Stimulated activated CD4-positive, alpha-beta T cell treated with anti-CD3 and anti-CD28 coated beads, Interleukin-4, amount 100 ng/mL, for 24 hours (primary cell): ENCODE results near the gene SUPT3H.
A peak's percentile ranks its signal among the peaks of the same experiment; 100 is the strongest.
"Not testable (repeated sequence)": the region's sequence is repeated elsewhere in the genome, so short reads cannot be mapped to it uniquely, and the experiment has no call there.

ENCODE experiments used
- DNase-seq: peaks from one replicate; pipeline ENCODE4 v3.0.0-alpha.2; 2020

The SUPT3H gene

DNA sequence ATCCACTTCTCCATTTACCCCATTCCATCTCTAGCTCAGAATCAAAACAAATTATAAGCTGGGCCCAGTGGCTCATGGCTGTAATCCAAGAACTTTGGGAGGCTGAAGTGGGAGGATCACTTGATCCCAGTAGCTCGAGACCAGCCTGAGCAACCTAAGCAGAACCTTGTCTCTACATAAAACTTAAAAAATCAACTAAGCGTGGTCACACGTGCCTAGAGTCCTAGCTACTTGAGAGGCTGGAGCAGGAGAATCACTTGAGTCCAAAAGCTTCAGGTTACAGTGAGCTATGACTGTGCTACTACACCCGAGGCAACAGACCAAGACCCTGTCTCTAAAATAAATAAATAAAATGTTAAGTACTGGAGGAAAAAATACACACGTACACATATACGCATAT lies 124.3 kb downstream of the SUPT3H start:
- no peak for DNase-seq

DNA sequence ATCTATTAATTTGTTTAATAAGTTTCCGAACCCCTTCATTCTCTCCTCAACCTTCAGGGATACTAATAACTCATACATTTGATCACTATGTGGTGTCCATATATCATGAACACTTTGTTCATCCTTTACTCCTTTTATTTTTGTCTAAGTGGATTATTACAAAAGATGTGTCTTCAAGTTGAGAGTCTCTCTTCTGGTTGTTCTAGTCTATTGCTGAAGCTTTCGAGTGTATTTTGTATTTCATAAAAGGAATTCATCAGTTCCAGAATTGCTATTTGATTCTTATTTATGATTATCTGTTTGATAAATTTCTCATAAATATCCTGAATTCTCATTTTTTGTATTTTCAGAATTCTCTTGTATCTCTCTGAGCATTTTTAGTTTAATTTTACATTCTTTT lies 146.1 kb downstream of the SUPT3H start:
- no peak for DNase-seq

DNA sequence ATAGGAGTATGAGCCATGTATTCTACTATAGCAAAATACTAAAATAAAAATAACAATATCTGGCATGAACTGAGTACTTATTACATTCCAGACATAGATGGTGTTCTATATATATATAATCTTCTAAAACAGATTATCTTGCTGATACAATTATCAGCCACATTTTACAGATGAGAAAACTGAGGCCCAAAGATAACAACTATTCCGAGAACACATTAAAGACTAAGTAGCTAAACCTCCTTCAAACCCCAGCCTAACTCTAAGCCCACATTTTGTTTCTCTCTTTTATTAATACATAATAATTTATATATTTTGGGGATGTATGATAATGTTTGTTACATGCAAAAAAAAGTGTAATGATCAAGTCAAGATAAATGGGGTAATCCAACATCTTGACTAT lies 148.3 kb downstream of the SUPT3H start:
- DNase-seq: no peak

DNA sequence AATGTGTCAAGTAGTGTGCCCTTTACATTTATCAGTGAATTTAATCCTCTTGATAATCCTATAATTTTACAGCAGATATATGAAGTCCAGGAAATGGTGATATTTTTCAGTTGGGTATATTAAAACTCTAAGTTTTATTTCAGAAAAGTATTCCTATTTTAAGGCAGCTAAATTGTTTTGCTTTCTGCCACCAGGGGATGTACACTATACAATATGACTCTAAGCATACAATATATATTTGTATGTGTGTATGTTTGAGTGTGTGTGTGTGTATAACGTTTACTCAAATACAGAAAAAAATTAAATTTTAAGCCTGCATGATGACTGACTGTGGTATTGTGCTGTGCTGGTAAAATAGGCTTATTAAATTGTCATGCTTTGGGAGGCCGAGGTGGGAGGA lies 151.7 kb downstream of the SUPT3H start:
- DNase-seq: no peak

DNA sequence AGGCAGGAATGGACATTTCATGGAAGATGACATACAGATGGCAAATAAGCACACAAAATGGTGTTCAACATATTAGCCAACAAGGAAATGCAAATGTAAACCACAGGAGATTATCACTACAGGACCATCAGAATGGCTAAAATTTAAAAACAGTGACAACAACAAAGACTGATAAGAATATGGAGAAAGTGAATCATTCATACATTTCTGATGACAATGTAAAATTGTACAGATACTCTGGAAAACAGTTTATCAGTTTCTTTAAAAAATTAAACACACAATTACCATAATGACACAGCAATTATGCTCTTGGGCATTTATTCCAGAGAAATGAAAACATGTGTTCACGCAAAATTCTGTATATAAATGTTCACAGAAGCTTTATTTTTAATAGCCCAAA lies 155.4 kb downstream of the SUPT3H start:
- no peak for DNase-seq

DNA sequence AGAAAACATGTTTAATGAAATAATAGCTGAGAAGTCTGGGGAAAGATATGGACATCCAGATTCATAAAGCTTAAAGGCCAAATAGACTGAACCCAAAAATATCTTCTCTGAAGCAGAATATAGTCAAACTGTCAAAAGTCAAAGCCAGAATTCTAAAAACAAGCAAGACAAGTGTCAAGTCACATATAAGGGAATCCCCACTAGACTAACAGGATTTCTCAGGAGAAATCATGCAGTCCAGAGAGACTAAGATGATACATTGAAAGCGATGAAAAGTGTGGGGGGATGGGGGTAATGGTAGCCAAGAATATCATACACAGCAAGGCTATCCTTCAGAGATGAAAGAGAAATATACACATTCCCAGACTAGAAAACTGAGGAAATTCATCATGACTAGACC lies 162.0 kb downstream of the SUPT3H start:
- no peak for DNase-seq

DNA sequence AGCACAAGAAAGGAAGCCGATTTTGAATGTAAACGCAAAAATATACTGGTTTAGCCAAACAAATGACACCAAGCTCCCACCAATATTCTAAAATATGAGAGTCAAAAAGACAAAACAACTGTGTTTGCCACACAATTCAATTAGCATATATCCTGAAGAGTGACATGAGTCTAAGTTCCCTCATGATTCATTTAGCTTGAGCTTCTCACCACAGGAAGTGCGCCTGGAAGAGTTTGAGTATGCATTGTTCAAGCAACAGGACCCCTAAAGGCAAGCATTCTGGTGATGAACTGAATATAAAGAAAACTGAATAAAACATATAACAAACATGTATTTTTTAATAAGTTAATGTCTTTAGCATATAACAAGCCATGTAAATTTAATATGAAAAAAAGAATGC lies 164.8 kb downstream of the SUPT3H start:
- no peak for DNase-seq

DNA sequence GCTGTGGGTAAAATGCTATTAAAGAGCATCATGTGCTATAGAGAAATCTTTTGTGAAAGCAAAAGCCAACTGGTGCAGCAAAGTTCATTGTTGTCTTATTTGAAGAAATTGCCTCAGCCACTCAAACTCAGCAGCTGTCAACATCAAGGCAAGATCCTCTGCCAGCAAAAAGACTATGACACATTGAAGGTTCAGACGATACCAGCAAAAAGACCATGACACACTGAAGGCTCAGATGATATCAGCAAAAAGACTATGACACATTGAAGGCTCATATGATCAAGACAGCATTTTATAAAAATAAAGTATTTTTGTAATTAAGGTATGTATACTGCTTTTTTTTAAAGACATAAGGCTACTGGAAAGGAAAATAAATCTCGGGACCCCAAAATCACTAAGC lies 168.0 kb downstream of the SUPT3H start:
- DNase-seq: no peak

DNA sequence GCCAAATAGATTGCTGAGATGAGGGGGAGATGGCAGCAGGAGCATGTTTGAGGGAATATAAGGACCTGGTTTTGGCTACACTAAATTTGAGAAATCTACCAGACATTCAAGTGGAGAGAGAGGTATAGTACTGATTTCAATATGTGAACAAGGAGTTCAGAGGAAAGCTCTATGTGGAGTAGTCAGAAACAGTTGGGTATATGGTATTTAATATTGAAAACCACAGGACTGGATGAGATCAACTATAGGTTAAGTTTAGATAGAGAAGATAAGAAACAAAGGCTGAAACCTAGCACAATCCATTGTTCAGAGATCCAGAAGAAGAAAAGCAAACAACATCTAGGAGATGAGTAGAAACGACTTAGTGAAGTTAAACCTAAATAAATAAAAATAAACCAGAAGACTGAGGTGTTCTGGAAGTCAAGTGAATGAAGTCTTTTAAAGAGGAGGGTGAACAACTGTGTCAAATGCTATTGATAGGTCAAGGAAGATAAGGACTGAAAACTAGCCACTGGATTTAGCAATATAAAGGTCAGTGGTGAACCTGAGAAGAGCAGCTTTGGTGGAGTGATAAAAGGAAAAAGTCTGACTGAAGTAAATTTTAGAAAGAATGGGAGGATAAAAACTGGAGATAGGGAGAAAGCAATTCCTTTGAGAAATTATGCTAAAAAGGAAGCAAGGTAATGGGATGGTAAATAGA lies 170.8 kb downstream of the SUPT3H start:
- DNase-seq: no peak

DNA sequence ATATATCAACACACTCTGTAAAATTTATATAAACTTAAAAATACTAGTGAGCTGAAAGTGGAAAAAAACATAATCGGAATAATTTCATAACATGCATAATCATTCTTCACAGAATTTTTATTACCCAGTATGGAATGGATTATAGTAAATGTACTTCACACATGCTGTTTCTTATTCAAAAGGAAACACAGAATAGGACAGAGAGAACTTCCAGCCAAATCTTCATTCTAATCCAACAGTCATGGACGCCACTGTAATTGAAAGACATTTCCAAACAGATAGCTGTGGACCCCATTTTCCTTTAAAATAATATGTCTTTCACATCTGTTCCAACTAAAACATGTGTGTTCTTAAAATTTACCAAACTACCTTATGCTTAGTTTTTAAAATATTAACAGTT lies 176.2 kb downstream of the SUPT3H start:
- no peak for DNase-seq

DNA sequence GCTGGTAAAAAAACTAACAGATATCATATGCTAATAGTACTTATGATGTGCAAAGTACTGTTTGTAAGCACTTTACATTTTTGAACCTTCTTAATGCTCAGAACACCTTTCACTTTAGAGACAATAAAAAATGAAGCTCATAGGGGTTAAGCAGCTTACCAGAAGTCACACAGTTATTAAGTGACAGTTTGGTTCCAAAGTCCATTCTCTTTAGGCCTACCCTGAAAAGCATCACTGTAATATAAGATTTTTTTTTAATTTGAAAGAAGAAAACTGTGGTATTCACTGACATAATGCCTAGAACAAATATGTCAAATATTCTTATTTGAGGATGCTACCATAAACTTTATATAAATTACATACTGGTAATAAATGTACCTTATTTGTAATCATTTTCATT lies 177.2 kb downstream of the SUPT3H start:
- no peak for DNase-seq

DNA sequence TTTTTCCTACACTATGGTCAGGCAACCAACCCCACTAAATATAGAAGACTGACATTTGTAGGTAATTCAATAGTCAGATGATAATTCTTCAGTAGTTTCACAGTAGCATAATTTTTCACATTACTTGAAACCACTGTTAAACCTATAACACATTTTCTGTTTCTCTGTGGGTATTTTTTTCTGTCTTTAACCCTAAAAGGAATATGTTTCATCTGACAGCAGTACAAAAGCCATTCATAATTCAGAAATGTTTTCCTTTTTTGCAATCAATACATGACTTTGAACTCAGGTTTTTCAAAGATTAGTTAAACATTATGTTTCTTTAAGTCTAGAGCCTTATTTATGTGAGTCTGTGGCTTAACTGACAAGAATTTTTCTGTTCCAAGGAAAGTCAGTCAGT lies 178.2 kb downstream of the SUPT3H start:
- DNase-seq: no peak

DNA sequence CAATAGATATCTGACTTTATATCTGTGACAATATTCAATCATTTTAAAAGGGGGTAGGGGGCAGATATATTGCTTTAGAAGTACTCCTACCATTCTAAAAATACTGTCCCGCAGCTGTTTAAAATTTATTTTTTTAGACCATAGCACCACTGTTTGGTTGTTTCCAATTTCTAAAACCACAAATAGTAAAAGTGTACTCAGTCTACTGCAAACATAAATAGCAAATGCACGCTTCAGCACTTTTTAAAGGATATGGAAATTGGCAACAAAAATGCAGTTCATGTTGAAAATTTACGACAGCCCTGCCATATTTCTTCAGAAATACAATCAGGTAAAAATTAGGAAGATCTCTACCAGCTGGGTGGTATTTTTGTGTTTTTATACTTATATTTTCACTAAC lies 181.6 kb downstream of the SUPT3H start:
- no peak for DNase-seq

DNA sequence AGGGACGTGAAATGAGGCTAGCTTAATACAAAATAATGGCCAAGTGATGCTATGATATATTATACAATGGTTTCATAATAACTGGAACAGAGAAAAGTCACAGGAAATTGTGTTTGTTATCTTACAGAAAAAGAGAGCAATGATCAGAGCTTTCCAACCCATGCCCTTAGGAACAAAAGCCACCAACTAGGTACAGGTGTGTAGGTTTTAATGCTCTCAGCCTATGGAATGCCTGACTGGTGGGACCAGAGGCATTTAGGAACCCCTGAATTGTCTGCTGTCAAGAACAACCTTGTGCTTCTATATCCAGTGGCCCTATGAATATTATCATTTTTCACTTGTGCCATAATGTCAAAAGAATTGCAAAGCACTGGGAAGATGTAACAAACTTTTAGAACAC lies 182.6 kb downstream of the SUPT3H start:
- no peak for DNase-seq

DNA sequence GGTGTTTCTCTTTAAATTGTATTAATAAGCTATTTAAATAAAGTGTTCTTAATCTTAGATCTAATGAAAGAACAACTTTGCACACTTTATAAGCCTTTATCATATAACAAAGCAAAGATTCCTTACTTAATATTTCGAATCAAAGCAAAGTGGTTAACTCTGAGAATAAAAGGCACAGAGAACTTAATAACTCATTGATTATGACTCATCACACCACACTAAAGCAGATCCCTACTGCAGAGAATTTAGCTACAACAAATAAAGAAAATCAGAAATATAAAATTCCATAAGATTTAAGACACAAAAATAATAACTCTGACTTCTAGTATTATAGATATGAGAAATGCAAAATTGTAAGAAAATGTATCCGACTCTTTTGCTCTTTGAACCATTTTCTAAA lies 185.2 kb downstream of the SUPT3H start:
- DNase-seq: no peak

DNA sequence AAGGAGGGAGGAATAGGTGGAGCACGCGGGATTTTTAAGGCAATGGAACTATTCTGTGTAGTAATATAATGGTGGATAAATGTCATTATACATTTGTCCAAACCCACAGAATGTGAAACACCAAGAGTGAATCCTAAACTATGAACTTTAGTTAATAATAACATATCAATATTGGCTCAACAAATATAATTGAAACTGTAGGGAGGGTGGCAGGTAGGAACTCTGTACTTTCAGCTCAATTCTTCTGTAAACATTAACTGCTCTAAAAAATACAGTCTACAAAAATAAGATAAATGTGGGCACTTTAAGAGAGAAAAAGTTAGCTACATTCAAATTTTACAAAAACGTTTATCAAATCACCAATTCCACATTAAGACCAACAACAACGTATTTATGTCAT lies 186.3 kb downstream of the SUPT3H start:
- DNase-seq: no peak

DNA sequence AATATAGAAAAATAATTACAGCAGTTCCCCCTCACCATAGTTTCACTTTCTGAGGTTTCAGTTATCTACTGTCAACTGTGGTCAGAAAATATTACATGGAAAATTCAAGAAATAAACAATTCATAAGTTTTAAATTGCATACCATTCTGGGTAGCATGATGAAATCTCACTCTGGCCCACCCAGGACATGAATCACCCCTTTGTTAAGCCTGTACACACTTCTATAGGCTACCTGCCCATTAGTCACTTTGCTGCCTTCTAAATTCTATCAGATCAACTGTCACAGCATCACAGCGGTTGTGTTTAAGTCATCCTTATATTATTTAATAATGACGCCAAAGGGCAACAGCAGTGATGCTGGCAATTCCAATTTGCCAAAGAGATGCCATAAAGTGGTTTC lies 189.9 kb downstream of the SUPT3H start:
- peak; percentile 33 for DNase-seq

DNA sequence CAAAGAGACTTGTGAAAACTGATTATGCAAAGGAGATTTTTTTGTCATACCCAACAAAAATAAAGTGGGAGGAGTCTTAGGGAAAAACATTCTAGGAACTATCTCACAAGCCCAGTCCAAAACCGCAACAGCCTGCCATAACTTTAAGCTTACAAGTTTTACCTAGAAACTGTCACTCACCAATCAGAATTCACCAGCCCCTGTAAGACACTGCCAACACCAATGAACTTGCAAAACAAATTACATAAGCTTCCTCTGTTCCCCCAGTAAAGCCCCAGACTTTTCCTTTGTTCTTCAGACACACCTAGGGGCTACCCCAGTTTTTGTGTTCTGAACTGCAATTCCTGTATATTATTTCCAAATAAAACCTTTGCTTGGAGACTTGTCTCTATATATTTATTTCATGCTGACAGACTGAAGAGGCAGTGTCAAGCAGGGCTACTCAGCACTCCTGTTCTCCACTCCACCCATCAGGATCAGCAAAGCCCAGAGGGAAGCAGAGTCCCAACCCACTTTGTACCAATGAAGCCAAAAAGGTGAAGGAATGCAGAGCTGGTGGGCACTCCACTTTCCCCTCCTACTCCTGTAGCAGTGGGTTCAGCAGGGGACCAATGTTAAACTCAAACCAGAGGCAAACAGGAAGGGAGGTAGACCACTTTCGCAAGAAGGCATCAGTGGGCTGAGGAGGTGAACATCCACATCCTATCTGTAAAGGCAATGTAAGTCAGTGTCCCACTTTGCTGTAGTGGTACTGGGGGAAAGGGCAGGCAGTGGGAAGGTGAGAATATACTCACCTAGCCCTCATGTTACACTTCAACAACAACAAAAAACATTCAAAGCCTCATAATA lies 192.1 kb downstream of the SUPT3H start:
- no peak for DNase-seq

DNA sequence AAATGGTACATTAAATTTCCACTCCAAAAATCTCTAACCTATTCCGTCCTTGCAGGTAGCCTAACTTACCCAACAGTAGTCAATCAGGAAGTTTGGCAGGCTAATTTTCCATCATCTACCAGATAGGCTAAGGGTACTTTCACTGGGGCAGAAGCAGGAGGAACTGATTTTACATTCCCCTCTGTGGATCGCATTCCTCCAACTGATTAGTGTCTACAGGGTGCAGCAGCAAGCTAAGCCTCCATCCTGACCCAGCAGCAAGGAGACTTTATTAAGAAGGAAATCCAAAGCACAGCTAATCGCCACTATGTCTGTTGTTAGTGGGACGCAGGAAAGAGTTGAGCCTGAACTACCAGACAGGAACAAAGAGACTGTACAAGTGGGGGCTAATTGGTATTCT lies 192.8 kb downstream of the SUPT3H start:
- DNase-seq: no peak

DNA sequence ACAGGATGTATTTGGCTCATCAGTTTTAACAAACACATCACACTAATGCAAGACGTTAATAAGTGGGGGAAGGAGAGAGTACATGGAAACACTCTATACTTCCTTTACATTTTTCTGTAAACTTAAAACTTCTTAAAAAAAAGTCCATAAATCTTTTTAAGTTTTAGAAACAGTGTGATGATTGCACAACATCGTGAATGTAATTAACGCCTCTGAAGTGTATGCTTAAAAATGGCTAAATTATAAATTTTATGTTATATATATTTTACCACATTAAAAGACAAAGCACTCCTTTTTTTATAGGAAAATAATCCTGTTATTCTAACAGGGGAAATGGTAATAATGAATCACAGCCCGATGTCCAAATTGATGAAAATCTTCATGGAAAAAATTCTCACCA lies 193.7 kb downstream of the SUPT3H start:
- no peak for DNase-seq

DNA sequence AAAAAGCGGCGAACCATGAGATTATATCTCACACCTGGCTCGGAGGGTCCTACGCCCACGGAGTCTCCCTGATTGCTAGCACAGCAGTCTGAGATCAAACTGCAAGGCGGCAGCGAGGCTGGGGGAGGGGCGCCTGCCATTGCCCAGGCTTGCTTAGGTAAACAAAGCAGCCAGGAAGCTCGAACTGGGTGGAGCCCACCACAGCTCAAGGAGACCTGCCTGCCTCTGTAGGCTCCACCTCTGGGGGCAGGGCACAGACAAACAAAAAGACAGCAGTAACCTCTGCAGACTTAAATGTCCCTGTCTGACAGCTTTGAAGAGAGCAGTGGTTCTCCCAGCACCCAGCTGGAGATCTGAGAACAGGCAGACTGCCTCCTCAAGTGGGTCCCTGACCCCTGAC lies 201.4 kb downstream of the SUPT3H start:
- DNase-seq: not testable (repeated sequence)

DNA sequence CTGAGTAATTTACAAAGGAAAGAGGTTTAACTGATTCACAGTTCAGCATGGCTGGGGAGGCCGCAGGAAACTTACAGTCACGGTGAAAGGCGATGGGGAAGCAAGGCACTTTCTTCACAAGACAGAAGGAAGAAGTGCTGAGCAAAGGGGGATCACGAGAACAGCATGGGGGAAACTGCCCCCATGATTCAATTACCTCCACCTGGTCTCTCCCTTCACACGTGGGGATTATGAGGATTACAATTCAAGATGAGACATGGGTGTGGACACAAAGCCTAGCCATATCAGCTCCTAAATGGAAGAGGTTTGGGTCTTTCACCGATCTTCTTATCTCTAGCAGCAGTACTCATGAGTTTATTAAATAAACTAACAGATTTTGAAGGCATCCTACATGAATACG lies 202.5 kb downstream of the SUPT3H start:
- no peak for DNase-seq

DNA sequence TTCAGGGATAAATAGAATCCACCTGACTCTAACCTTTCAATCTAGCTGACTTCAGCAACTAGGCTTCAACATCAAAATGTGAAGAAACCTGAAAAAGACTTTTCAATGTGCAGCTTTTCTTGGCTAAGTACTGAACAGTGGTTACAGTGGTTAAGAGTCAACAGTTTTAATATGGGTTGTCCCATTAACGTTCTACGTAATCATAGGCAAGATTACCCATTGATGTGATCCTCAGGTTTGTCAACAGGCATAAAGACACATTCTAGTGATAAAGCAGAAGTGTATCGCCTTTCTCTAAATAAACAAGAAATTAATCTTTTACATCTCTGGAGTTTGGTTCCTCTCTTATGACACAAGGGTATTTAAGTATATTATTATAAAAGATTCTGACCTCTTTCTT lies 203.7 kb downstream of the SUPT3H start:
- DNase-seq: no peak

DNA sequence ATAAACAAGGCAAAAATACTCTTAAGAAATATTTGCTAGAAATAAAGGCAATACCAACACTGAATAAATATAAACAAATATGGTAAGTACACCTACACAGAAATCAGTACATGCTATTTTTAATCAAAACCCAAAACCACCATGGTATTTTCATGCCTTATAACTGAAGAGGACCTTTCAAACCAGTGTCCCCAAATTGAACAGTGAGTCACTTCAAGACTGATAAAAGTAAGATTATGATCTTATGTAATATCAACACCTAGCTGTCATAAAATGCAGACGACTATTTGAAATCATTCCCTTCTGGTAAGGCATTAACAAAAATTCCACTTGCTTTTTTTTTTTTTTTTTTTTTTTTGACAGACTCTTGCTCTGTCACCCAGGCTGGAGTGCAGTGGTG lies 206.4 kb downstream of the SUPT3H start:
- no peak for DNase-seq

DNA sequence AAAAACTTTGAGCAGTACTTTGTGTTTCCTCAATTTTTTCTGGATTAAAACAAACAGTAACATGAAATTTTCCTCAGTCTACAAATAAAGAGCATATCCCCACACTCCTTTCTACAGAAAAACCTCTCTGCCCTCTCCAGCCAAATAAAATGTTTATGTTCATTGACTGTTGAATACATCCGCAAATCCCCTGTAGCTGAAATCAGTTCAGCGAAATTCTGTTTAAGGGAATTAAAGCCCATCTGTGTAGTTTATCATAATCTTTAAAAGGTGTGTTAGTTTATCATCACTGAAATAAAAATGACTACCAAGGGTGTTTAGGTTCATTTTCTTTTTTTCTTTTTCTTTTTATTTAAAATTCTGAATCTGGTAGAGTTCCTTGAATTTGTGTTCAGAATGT lies 207.4 kb downstream of the SUPT3H start:
- no peak for DNase-seq
